GM18867 (cell line): Measurements from ENCODE around the gene IL24.
"Not testable (repeated sequence)": the region's sequence is repeated elsewhere in the genome, so short reads cannot be mapped to it uniquely, and the experiment has no call there.

Experiments
- ATAC-seq: cut with Tn5 transposase; IDR thresholded peaks from one replicate; pipeline ENCODE4 v1.9.1; 2021; ENCODE audit warnings: mild to moderate bottlenecking, moderate library complexity; ENCODE audit not compliant: unreplicated experiment

Gene IL24

GRCh38 chr1:206897175-206897574 lies at the start of gene IL24:
IL24 (plus strand) TSS chr1:206897443; CDS start chr1:206897833, 390 bp downstream.
- ATAC-seq, result no peak

- no peak for ATAC-seq
These were observed 49.3 kb upstream of the IL24 start for GRCh38 chr1:206847946-206848345.

GRCh38 chr1:206850401-206850800 lies 46.8 kb upstream of the IL24 start:
- ATAC-seq, result no peak

GRCh38 chr1:206851341-206852010 lies 45.8 kb upstream of the IL24 start:
- ATAC-seq, result no peak

GRCh38 chr1:206852662-206853061 lies 44.6 kb upstream of the IL24 start:
- ATAC-seq, result not testable (repeated sequence)

GRCh38 chr1:206853696-206854095 lies 43.5 kb upstream of the IL24 start:
- ATAC-seq, result not testable (repeated sequence)

GRCh38 chr1:206854401-206855129 lies 42.7 kb upstream of the IL24 start:
- no peak for ATAC-seq

- no peak for ATAC-seq
These were observed 41.4 kb upstream of the IL24 start for GRCh38 chr1:206855859-206856258.

GRCh38 chr1:206856674-206857464 lies 40.4 kb upstream of the IL24 start:
- peak; percentile 48 for ATAC-seq

- ATAC-seq, result no peak
These were observed 38.1 kb upstream of the IL24 start for GRCh38 chr1:206859082-206859521.

- ATAC-seq, result no peak
These were observed 37.1 kb upstream of the IL24 start for GRCh38 chr1:206860165-206860564.

GRCh38 chr1:206863266-206863665 lies 34.0 kb upstream of the IL24 start:
- ATAC-seq, result no peak

- ATAC-seq, result peak; percentile 46
These were observed 32.1 kb upstream of the IL24 start, which contains the start of gene IL20 for GRCh38 chr1:206864939-206865671. IL20 (plus strand) TSS chr1:206865623; CDS start chr1:206865853, 230 bp downstream.

- no peak for ATAC-seq
These were observed 31.2 kb upstream of the IL24 start for GRCh38 chr1:206866062-206866461.

- no peak for ATAC-seq
These were observed 30.0 kb upstream of the IL24 start for GRCh38 chr1:206867239-206867638.

GRCh38 chr1:206867716-206868115 lies 29.5 kb upstream of the IL24 start:
- ATAC-seq, result no peak

- no peak for ATAC-seq
These were observed 29.0 kb upstream of the IL24 start for GRCh38 chr1:206868264-206868663.

GRCh38 chr1:206872139-206872538 lies 25.1 kb upstream of the IL24 start:
- ATAC-seq, result no peak

GRCh38 chr1:206873603-206874188 lies 23.5 kb upstream of the IL24 start:
- ATAC-seq, result no peak

GRCh38 chr1:206875752-206876377 lies 21.4 kb upstream of the IL24 start:
- no peak for ATAC-seq
